SK-N-SH treated with all-trans-retinoic acid at 6 μM for 48 hours (cell line): ENCODE results near the gene CYP4A22.

ENCODE experiments used
- ATAC-seq: fragments of 200-7000 bp; cut with Tn5 transposase; 3 replicates; pipeline ENCODE4 v1.9.1; 2020; ENCODE audit warnings: mild to moderate bottlenecking, moderate library complexity
- ARNTL ChIP-seq: fragments of 450-650 bp; formaldehyde crosslinking; IDR thresholded peaks from 2 replicates; pipeline ENCODE4 v1.5.0; 2020; ENCODE audit warnings: low read depth, mild to moderate bottlenecking, moderate library complexity, borderline replicate concordance
- BACH2 ChIP-seq: fragments of 250-450 bp; sonication (Bioruptor Pico); IDR thresholded peaks from 2 replicates; pipeline ENCODE4 v1.9.0; 2021; ENCODE audit warnings: mild to moderate bottlenecking, borderline replicate concordance
- CREB5 ChIP-seq: fragments of 250-450 bp; sonication (Bioruptor Pico); IDR thresholded peaks from 2 replicates; pipeline ENCODE4 v1.5.1; 2020; ENCODE audit warnings: low read depth, mild to moderate bottlenecking, moderate library complexity
- CSDC2 ChIP-seq: fragments of 250-450 bp; sonication (Bioruptor Pico); IDR thresholded peaks from 2 replicates; pipeline ENCODE4 v1.5.0; 2020; ENCODE audit warnings: mild to moderate bottlenecking, moderate library complexity
- GLIS3 ChIP-seq: fragments of 250-450 bp; sonication (Bioruptor Pico); IDR thresholded peaks from 2 replicates; pipeline ENCODE4 v1.5.0; 2020; ENCODE audit warnings: mild to moderate bottlenecking, moderate library complexity
- ISL1 ChIP-seq: fragments of 250-450 bp; sonication (Bioruptor Pico); IDR thresholded peaks from 2 replicates; pipeline ENCODE4 v2.1.2; 2022; ENCODE audit warnings: mild to moderate bottlenecking, moderate library complexity
- OSR1 ChIP-seq: fragments of 250-450 bp; sonication (Bioruptor Pico); IDR thresholded peaks from 2 replicates; pipeline ENCODE4 v1.8.0; 2022; ENCODE audit warnings: moderate library complexity, mild to moderate bottlenecking, inconsistent platforms
- PATZ1 ChIP-seq: fragments of 250-450 bp; sonication (Bioruptor Pico); IDR thresholded peaks from 2 replicates; pipeline ENCODE4 v1.8.0; 2020; ENCODE audit warnings: mild to moderate bottlenecking, moderate library complexity, borderline replicate concordance
- POU6F1 ChIP-seq: fragments of 250-450 bp; sonication (Bioruptor Pico); IDR thresholded peaks from 2 replicates; pipeline ENCODE4 v1.8.0; 2021; ENCODE audit warnings: low read depth, mild to moderate bottlenecking, moderate library complexity, borderline replicate concordance
- PPARA ChIP-seq: fragments of 250-450 bp; sonication (Bioruptor Pico); IDR thresholded peaks from 2 replicates; pipeline ENCODE4 v1.5.0; 2020; ENCODE audit warnings: mild to moderate bottlenecking, borderline replicate concordance
- SNAI2 ChIP-seq: fragments of 250-450 bp; sonication (Bioruptor Pico); IDR thresholded peaks from 2 replicates; pipeline ENCODE4 v1.5.0; 2020; ENCODE audit warnings: mild to moderate bottlenecking, moderate library complexity
- TCF4 ChIP-seq: fragments of 250-450 bp; sonication (Bioruptor Pico); IDR thresholded peaks from 2 replicates; pipeline ENCODE4 v1.8.0; 2021; ENCODE audit warnings: mild to moderate bottlenecking, moderate library complexity, borderline replicate concordance
- ZC3H10 ChIP-seq: fragments of 250-450 bp; sonication (Bioruptor Pico); IDR thresholded peaks from 2 replicates; pipeline ENCODE4 v1.5.1; 2021; ENCODE audit warnings: mild to moderate bottlenecking, moderate library complexity
- ZFP3 ChIP-seq: fragments of 250-450 bp; sonication (Bioruptor Pico); IDR thresholded peaks from 2 replicates; pipeline ENCODE4 v1.5.0; 2020; ENCODE audit warnings: mild to moderate bottlenecking, moderate library complexity
- ZFP30 ChIP-seq: fragments of 450-650 bp; formaldehyde crosslinking; IDR thresholded peaks from 2 replicates; pipeline ENCODE4 v1.5.0; 2022; ENCODE audit warnings: mild to moderate bottlenecking, moderate library complexity
- ZNF565 ChIP-seq: fragments of 450-650 bp; formaldehyde crosslinking; conservative IDR thresholded peaks from 2 replicates; pipeline ENCODE4 v1.5.0; 2020; ENCODE audit warnings: low read depth, mild to moderate bottlenecking, moderate library complexity
- TF ChIP-seq, protein P1 (sequence below): fragments of 250-450 bp; sonication (Bioruptor Pico); IDR thresholded peaks from 2 replicates; pipeline ENCODE4 v1.5.0; 2020; ENCODE audit warnings: mild to moderate bottlenecking, moderate library complexity

The CYP4A22 gene

DNA sequence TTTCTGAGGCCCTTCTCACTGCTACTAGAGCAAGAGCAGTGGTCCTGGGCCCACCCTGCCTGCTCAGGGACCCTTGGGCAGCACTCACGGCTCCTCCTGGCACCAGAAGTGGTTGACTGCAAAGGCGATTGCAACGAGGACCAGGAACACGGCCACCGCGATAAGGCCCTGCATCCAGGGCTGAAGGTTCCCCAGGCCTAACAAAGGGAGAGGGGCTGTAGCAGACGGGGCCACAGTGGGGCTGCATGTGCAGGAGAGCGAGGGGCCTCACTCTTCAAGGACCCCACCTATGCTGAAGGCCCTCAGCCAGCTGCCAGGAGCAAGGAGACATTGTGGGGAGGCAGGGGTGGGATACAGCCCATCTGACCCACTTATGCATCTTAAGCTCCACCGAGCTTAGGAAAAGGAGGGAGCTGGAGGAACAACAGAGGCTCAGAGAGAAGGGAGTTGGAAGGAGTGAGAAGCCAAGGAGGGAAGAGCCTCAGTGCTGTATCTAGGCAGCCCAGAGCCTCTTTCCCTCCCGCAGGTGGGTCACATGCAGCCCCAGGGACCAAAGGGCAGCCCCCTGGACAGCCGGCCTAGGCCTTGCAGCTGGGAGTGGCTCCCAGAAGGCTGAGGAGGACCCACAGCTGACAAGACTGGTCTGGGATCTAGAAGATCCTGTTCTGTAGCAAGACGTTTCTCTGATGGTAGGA, 50.1 kb downstream of the CYP4A22 start:
- ATAC-seq, result no peak
- TF ChIP-seq ZFP30 (CRISPR knock-in tag) (no peak), OSR1 (no peak), ZFP3 (no peak), ARNTL (CRISPR knock-in tag) (no peak)

GRCh38 chr1:47187926-47188250, 50.6 kb downstream of the CYP4A22 start:
- no peak for ATAC-seq

DNA sequence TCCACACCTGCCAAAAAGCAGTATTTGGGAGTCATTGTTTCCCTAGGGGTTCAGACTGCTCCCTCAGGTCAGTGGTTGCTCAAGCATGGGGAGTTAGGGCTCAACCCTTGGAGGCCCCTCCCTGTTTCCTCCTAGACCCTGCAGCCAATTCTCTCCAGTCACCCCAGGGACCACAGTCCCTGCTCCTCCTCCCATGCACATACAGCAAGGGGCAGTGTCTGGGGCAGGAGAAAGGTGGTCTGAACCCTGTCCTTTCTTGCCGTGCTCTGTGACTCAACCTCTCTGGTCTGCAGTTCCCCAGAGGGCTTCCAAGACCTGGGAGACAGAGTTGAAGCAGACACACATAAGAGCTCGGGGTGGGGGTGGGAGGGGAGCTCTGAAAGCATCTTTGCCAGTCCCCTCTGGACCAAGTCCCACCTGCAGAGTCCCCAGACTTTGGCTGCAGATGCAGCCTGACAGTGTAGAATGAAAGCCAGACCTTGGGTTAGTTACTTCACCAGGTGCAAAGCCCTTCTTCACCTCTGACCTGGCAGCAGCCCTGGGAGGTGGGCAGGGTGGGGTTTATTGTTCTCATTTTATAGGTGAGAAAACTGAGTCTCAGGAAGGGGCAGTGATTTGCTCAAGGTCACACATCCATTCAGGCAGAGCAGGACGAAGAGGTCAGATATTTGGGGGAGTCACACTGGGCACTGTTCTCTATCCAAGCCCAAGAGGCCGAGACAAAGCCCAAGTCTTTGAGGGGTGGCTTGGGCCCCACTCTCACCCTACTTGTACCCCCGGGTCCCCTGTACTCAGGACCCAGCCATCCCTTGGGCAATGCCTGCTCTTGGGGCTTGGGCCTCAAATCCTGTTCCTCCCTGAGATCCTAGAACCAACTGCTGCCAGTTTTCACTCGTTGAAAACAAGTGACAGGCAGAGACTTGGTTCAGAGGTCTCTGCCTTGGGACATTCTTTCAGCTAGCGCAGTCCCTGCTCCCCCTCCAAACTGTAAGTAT, 51.8 kb downstream of the CYP4A22 start:
- no peak for ATAC-seq
- TF ChIP-seq OSR1 (no peak), ISL1 (CRISPR knock-in tag) (no peak), ZNF565 (CRISPR knock-in tag) (no peak), ZC3H10 (CRISPR knock-in tag) (no peak), GLIS3 (CRISPR knock-in tag) (no peak), PPARA (CRISPR knock-in tag) (no peak), ZFP30 (CRISPR knock-in tag) (no peak), POU6F1 (CRISPR knock-in tag) (no peak), ZFP3 (no peak), PATZ1 (CRISPR knock-in tag) (no peak)

More at GRCh38 chr1:47187926-47188250, 50.6 kb downstream of the CYP4A22 start:
- TF ChIP-seq, protein P1, sequence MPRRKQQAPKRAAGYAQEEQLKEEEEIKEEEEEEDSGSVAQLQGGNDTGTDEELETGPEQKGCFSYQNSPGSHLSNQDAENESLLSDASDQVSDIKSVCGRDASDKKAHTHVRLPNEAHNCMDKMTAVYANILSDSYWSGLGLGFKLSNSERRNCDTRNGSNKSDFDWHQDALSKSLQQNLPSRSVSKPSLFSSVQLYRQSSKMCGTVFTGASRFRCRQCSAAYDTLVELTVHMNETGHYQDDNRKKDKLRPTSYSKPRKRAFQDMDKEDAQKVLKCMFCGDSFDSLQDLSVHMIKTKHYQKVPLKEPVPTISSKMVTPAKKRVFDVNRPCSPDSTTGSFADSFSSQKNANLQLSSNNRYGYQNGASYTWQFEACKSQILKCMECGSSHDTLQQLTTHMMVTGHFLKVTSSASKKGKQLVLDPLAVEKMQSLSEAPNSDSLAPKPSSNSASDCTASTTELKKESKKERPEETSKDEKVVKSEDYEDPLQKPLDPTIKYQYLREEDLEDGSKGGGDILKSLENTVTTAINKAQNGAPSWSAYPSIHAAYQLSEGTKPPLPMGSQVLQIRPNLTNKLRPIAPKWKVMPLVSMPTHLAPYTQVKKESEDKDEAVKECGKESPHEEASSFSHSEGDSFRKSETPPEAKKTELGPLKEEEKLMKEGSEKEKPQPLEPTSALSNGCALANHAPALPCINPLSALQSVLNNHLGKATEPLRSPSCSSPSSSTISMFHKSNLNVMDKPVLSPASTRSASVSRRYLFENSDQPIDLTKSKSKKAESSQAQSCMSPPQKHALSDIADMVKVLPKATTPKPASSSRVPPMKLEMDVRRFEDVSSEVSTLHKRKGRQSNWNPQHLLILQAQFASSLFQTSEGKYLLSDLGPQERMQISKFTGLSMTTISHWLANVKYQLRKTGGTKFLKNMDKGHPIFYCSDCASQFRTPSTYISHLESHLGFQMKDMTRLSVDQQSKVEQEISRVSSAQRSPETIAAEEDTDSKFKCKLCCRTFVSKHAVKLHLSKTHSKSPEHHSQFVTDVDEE (CRISPR knock-in tag), result no peak

- no peak for ATAC-seq
- no peak for TF ChIP-seq CSDC2 (CRISPR knock-in tag)
- TF ChIP-seq TCF4 (CRISPR knock-in tag), result no peak
- TF ChIP-seq GLIS3 (CRISPR knock-in tag), result no peak
- TF ChIP-seq CREB5, result no peak
- no peak for TF ChIP-seq ZNF565 (CRISPR knock-in tag)
- TF ChIP-seq ZFP30 (CRISPR knock-in tag), result no peak
- TF ChIP-seq POU6F1 (CRISPR knock-in tag), result no peak
- TF ChIP-seq SNAI2 (CRISPR knock-in tag), result no peak
- TF ChIP-seq, protein P1 (CRISPR knock-in tag), result no peak
- no peak for TF ChIP-seq PPARA (CRISPR knock-in tag)
- no peak for TF ChIP-seq PATZ1 (CRISPR knock-in tag)
- no peak for TF ChIP-seq ZC3H10 (CRISPR knock-in tag)
- no peak for TF ChIP-seq BACH2 (CRISPR knock-in tag)
Measured at GRCh38 chr1:47189844-47190508, 52.7 kb downstream of the CYP4A22 start, which contains the start of gene PDZK1IP1. TSS of gene PDZK1IP1 (minus strand) at chr1:47190036. CDS start at chr1:47189932, 104 bp downstream.
